Natural killer cell treated with Interleukin-12 subunit alpha and Interleukin-12 subunit beta and Interleukin-15 and Interleukin-18, amount 100 ng/mL, for 72 hours (primary cell): Measurements from ENCODE around the gene C9. TPM values are rescaled to one million over a fixed set of nuclear protein-coding genes. Genes with fewer than 3 reads are reported as not detected.
"Not testable (repeated sequence)": the region's sequence is repeated elsewhere in the genome, so short reads cannot be mapped to it uniquely, and the experiment has no call there.

Experiments
- ATAC-seq, 2 donors: fragments of 150-1000 bp; cut with Tn5 transposase in 1 of 2; sonication (Bioruptor Pico), chemical (Tn5 transposase) in 1 of 2; 2 replicates each; pipeline ENCODE4 v1.10.0; 2021
- DNase-seq: peaks from one replicate; pipeline ENCODE4 v3.0.0; 2022; ENCODE audit warnings: low spot score
- H3K27ac Mint-ChIP-seq, 2 donors: 1 replicate in 1 of 2; 2 replicates in 1 of 2; pipeline ENCODE4 v1.8.0; 2022; ENCODE audit warnings: mixed read lengths in 2 of 2, mild to moderate bottlenecking in 1 of 2, moderate library complexity in 1 of 2
- H3K27me3 Mint-ChIP-seq, 2 donors: 1 replicate in 1 of 2; 2 replicates in 1 of 2; pipeline ENCODE4 v1.8.0; 2022; ENCODE audit warnings: mixed read lengths in 2 of 2
- H3K36me3 Mint-ChIP-seq: one replicate; pipeline ENCODE4 v1.8.0; 2022; ENCODE audit warnings: mixed read lengths
- H3K4me1 Mint-ChIP-seq, 2 donors: 1 replicate in 1 of 2; 2 replicates in 1 of 2; pipeline ENCODE4 v1.8.0; 2022; ENCODE audit warnings: low read depth in 2 of 2, mixed read lengths in 2 of 2, mild to moderate bottlenecking in 1 of 2
- H3K4me3 Mint-ChIP-seq: one replicate; pipeline ENCODE4 v1.8.0; 2022; ENCODE audit warnings: mixed read lengths
- H3K9me3 Mint-ChIP-seq: 2 replicates; pipeline ENCODE4 v1.8.0; 2022; ENCODE audit warnings: mixed read lengths
- total RNA-seq, 2 donors: library from RNA; stranded (reverse); gene quantifications; one replicate each; pipeline ENCODE4 v1.2.3, GENCODE V29; 2022

The C9 gene
- not detected for total RNA-seq

DNA sequence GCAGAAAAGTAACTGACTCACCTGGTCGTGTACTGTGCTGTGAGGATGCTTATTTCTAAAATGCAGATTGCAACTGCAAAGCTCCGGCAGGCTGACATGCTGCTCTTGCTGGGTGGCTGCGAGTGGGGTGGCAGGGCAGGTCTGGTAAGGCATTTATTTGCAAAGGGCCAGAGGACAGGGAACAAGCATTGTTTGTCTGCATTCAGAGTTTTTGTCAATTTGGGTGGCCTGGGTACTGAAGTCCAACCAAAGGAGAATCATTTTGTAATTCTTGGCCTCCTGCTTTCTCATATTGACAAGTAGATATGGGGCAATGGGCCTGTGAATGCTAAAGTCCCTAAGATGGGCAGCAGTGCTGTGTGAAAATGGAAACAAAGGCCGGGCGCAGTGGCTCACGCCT is at the start of gene C9:
TSS of gene C9 (minus strand) at position 129 of the 400 bp plus-strand sequence. CDS start at position 98, 31 bp downstream.
- no peak for ATAC-seq
- DNase-seq, result no peak
- Mint-ChIP-seq H3K36me3 (no peaks in the 10 kb centered on the region), H3K4me1 (peaks cover 2 to 3% of the 10 kb centered on the region in 2 donors), H3K9me3 (no peaks in the 10 kb centered on the region), H3K27ac (no peak within 1 kb of the TSS), H3K27me3 (no peaks in the 10 kb centered on the region), H3K4me3 (no peak within 1 kb of the TSS)

GRCh38 chr5:39413771-39414170 is 49.5 kb upstream of the C9 start:
- H3K4me1 Mint-ChIP-seq, result peaks cover 0 to 23% of the 10 kb centered on the region in 2 donors
- H3K9me3 Mint-ChIP-seq, result no peaks in the 10 kb centered on the region
- ATAC-seq, result no peak
- no peak for DNase-seq
- H3K4me3 Mint-ChIP-seq, result no peak overlapping the region
- no peaks in the 10 kb centered on the region for H3K27me3 Mint-ChIP-seq
- H3K36me3 Mint-ChIP-seq, result no peaks in the 10 kb centered on the region
- H3K27ac Mint-ChIP-seq, result no peak overlapping the region

DNA sequence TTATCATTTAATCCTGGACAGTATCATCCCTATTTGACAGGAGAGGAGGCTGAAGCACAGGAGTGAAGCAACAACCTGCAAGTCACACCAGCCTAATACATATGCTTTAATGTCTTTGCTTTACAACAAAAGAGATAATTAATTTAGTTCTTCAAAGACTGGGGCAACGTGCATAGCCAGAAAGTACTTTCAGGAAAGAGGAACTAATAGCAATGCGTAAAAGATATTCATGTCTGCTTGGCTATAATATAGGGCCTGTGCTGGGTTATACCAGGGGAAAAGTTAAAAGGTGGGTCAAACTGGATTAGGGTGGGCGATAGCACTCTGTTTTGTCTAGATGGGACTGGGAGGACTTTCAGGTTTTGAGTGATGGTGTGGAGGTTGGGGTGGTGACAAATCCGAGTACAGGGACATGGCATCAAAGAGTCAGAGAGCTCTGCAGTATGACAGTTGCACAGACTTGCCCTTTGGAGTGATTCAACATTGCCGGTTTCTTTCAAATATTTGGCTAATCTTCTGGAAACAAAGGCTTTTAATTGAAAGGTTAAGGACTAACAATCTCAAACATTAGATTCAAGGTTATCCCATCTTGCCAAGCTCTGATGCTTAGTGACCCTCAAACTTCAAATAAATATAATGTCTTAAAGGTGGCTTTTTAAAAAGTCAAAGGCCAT is 48.6 kb upstream of the C9 start:
- Mint-ChIP-seq H3K36me3 (no peaks in the 10 kb centered on the region), H3K4me3 (no peak overlapping the region), H3K9me3 (no peaks in the 10 kb centered on the region), H3K27me3 (no peaks in the 10 kb centered on the region), H3K4me1 (peaks cover 0 to 23% of the 10 kb centered on the region in 2 donors), H3K27ac (no peak overlapping the region)
- no peak for DNase-seq
- ATAC-seq, result no peak

- no peak for ATAC-seq
- Mint-ChIP-seq H3K4me1 (peaks cover 0 to 23% of the 10 kb centered on the region in 2 donors), H3K27ac (peak overlapping the region in 1 of 2 donors; percentile 72), H3K27me3 (no peaks in the 10 kb centered on the region), H3K36me3 (no peaks in the 10 kb centered on the region), H3K9me3 (no peaks in the 10 kb centered on the region), H3K4me3 (no peak overlapping the region)
- DNase-seq, result no peak
Measured at GRCh38 chr5:39411985-39412384, 47.7 kb upstream of the C9 start.

GRCh38 chr5:39411061-39411460 is 46.8 kb upstream of the C9 start:
- Mint-ChIP-seq H3K27ac (peak overlapping the region in 1 of 2 donors; percentile 72), H3K9me3 (no peaks in the 10 kb centered on the region), H3K27me3 (no peaks in the 10 kb centered on the region), H3K4me3 (no peak overlapping the region), H3K36me3 (no peaks in the 10 kb centered on the region), H3K4me1 (peaks cover 0 to 21% of the 10 kb centered on the region in 2 donors)
- DNase-seq (no peak), ATAC-seq (no peak)

DNA sequence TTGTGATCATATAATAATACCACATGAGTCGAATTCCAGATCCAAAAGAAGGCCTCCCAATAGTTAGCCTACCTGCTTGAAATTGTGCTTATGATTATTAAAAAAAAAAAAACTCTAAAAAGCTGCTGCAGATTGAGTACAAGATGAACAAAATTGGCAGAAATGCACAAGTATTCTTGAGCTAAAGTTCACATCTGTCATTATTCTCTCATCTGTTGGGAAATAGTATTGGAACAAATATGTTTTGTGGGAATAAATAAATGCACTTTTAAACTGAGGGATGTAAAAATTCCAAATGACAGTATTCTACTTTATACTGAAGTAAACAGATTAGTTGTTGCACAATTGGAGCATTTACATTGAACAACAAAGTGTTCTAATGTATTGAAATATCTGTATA is 44.7 kb upstream of the C9 start:
- Mint-ChIP-seq H3K36me3 (no peaks in the 10 kb centered on the region), H3K9me3 (no peaks in the 10 kb centered on the region), H3K4me3 (no peak overlapping the region), H3K27me3 (no peaks in the 10 kb centered on the region), H3K4me1 (peaks cover 5 to 28% of the 10 kb centered on the region in 2 donors), H3K27ac (peak overlapping the region in 1 of 2 donors; percentile 20)
- ATAC-seq (no peak), DNase-seq (no peak)

- H3K27ac Mint-ChIP-seq, result no peak overlapping the region
- ATAC-seq (no peak), DNase-seq (no peak)
- H3K4me3 Mint-ChIP-seq, result no peak overlapping the region
- H3K4me1 Mint-ChIP-seq, result peaks cover 14 to 24% of the 10 kb centered on the region in 2 donors
- H3K9me3 Mint-ChIP-seq, result no peaks in the 10 kb centered on the region
- H3K27me3 Mint-ChIP-seq, result no peaks in the 10 kb centered on the region
- H3K36me3 Mint-ChIP-seq, result no peaks in the 10 kb centered on the region
Measured at GRCh38 chr5:39405083-39405843, 41.0 kb upstream of the C9 start.

- H3K4me3 Mint-ChIP-seq, H3K36me3 Mint-ChIP-seq, H3K9me3 Mint-ChIP-seq, H3K27me3 Mint-ChIP-seq, ATAC-seq, DNase-seq: not testable (repeated sequence)
- Mint-ChIP-seq H3K4me1 (peaks cover 28 to 38% of the 10 kb centered on the region in 2 donors), H3K27ac (peak overlapping the region in 1 of 2 donors; percentile 39)
Measured at GRCh38 chr5:39403761-39404160, 39.5 kb upstream of the C9 start.

GRCh38 chr5:39402140-39402539 is 37.8 kb upstream of the C9 start:
- DNase-seq, H3K36me3 Mint-ChIP-seq, H3K9me3 Mint-ChIP-seq, H3K27me3 Mint-ChIP-seq, ATAC-seq, H3K4me3 Mint-ChIP-seq: not testable (repeated sequence)
- Mint-ChIP-seq H3K27ac (peak overlapping the region in 1 of 2 donors; percentile 99), H3K4me1 (peaks cover 44 to 49% of the 10 kb centered on the region in 2 donors)

DNA sequence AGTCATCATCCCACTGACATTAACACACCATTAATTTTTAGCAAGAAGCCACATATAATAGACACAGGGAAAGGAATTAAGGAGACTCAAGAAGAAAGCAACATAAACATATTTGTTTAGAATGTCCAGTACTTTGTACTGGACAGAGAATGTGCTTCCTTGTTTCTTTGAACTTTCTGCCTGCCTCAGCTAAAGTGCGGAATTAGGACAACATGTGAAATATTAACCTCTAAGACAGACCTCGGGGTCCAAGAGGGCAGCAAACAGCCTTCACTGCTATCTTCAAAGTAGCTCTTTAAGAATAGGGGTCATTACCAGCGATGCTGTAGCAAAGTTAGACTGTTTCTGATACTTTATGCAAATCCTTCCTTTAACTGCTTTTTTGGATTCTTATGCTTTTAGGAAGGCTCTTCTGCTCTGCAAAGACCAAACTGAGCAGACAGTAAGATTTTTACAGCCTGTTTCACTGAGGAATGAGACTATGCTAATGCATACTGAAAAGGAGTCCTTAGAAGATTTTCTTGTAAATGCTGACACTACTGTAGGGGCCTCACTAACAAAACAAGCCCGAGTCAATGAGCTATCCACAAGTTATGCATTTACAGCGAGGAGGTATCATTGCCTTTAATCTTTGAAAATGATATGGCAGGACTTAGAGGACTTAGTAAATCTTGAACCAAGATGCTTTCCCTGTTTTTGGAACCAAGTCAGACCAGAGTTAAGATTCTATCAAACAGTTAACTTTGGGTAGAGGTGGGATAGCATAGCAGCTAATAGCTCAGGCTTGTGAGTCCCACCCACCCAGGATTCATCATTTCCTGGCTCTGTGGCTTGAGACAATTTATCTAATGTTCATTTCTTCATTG is 36.7 kb upstream of the C9 start:
- Mint-ChIP-seq H3K27me3 (no peaks in the 10 kb centered on the region), H3K4me1 (peaks cover 44 to 50% of the 10 kb centered on the region in 2 donors), H3K9me3 (no peaks in the 10 kb centered on the region), H3K27ac (peak overlapping the region; percentile 75 to 99), H3K36me3 (no peaks in the 10 kb centered on the region), H3K4me3 (peak overlapping the region; percentile 45)
- ATAC-seq (no peak), DNase-seq (no peak)

DNA sequence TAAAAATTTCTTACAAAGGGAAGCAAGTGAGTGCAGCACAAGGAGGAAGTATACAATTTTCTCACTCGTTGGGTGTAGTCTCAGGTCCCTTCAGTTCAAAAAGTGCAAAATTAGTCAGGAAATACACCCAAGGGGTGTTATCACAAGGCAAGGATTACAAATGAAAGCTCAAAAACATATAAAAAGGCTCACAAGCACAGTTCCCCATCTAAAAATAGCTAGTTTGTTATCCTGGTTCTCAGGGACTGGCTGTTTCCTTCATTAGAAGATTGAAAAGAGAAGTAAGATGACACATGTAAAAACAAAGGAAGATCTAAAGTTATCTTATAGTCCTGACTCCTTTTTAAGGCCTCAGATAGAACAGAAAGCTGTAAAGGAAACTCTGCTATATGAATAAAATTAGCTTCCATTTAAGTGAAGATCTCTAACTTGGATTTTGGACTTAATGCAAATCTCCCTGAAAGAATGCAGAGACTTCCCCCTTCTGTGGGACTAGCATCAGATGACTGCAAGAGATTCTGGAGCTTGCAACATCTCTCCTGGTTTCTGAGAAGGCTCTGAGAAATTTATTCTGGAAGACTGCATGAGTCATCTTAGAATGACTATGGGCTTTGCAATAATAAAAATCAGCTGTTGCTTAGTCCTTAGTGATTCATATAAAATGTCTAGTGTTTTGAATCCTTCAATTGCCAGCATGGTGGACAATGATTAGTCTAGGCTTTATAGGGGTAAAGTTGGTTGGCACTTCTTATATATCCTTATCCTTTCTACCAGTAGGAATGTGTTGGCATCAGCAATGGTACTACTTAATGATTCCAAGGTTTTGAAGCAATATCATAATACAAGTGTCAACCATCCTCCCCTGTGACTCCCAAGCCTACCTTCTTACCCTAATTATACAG is 35.1 kb upstream of the C9 start:
- no peaks in the 10 kb centered on the region for H3K27me3 Mint-ChIP-seq
- DNase-seq (no peak), ATAC-seq (peak; percentile 76 to 82)
- H3K27ac Mint-ChIP-seq, result peak overlapping the region; percentile 75 to 99
- no peaks in the 10 kb centered on the region for H3K36me3 Mint-ChIP-seq
- H3K9me3 Mint-ChIP-seq, result no peaks in the 10 kb centered on the region
- H3K4me1 Mint-ChIP-seq, result peaks cover 39 to 40% of the 10 kb centered on the region in 2 donors
- H3K4me3 Mint-ChIP-seq, result peak overlapping the region; percentile 69

DNA sequence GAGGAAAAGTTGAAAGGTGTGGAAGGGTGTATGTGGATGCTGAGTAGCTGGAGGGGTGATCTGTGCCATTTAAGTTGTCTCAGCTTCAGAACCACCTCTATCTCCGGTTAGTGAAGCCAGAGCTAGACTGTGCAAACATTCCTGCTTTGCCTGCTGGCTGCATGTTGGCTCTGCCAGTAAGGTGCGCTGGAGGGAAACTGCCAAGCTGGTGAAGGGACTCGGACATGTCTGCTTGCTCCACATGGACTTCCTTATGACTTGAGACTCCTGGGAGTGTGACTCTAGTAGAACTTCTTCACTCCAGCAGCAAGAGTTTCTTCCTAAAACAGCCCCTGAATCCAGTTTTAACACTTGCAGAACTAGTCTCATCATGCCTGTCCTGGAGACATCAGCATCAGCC is 32.5 kb upstream of the C9 start:
- no peak for DNase-seq
- ATAC-seq, result no peak
- no peaks in the 10 kb centered on the region for H3K36me3 Mint-ChIP-seq
- H3K4me3 Mint-ChIP-seq, result no peak overlapping the region
- peaks cover 38 to 39% of the 10 kb centered on the region in 2 donors for H3K4me1 Mint-ChIP-seq
- H3K27ac Mint-ChIP-seq, result peak overlapping the region in 1 of 2 donors; percentile 99
- H3K27me3 Mint-ChIP-seq, result no peaks in the 10 kb centered on the region
- H3K9me3 Mint-ChIP-seq, result no peaks in the 10 kb centered on the region

- Mint-ChIP-seq H3K4me3 (no peak overlapping the region), H3K36me3 (peaks cover 4% of the 10 kb centered on the region), H3K27me3 (no peaks in the 10 kb centered on the region), H3K4me1 (peaks cover 30 to 32% of the 10 kb centered on the region in 2 donors), H3K9me3 (no peaks in the 10 kb centered on the region), H3K27ac (no peak overlapping the region)
- no peak for ATAC-seq
- no peak for DNase-seq
Measured at GRCh38 chr5:39395521-39395920, 31.2 kb upstream of the C9 start.
